ENCODE data around the gene GALNT17.

Gene GALNT17

GRCh38 chr7:71507680-71508602, 376.0 kb downstream of the GALNT17 start:
- H3K27ac Mint-ChIP-seq, result no peak overlapping the region

GRCh38 chr7:71509381-71509780, 377.4 kb downstream of the GALNT17 start:
- no peaks in the 10 kb centered on the region for H3K36me3 Mint-ChIP-seq (ENCODE audit: low read depth)
- DNase-seq, result no peak
- no peak overlapping the region for H3K4me3 Mint-ChIP-seq
- no peak for TF ChIP-seq CTCF (IDR thresholded peaks at IDR 0.05)
- H3K27me3 Mint-ChIP-seq (ENCODE audit: low read depth, poor library complexity), result peaks cover 6% of the 10 kb centered on the region
- no peak overlapping the region for H3K27ac Mint-ChIP-seq
- peaks cover 19% of the 10 kb centered on the region for H3K9me3 Mint-ChIP-seq
- peaks cover 20% of the 10 kb centered on the region for H3K4me1 Mint-ChIP-seq

More at GRCh38 chr7:71507680-71508602, 376.0 kb downstream of the GALNT17 start:
- H3K4me1 Mint-ChIP-seq, result peaks cover 20% of the 10 kb centered on the region
- no peak for DNase-seq
- no peak for TF ChIP-seq CTCF (IDR thresholded peaks at IDR 0.05)
- H3K4me3 Mint-ChIP-seq, result no peak overlapping the region
- no peaks in the 10 kb centered on the region for H3K36me3 Mint-ChIP-seq (ENCODE audit: low read depth)
- peaks cover 7% of the 10 kb centered on the region for H3K9me3 Mint-ChIP-seq
- H3K27me3 Mint-ChIP-seq (ENCODE audit: low read depth, poor library complexity), result peaks cover 4% of the 10 kb centered on the region

- DNase-seq, result no peak
- Mint-ChIP-seq H3K9me3 (peaks cover 32% of the 10 kb centered on the region), H3K27me3 (ENCODE audit: low read depth, poor library complexity) (peaks cover 10% of the 10 kb centered on the region), H3K27ac (no peak overlapping the region), H3K4me1 (peaks cover 16% of the 10 kb centered on the region), H3K36me3 (ENCODE audit: low read depth) (peaks cover 13% of the 10 kb centered on the region), H3K4me3 (no peak overlapping the region)
- no peak for TF ChIP-seq CTCF (IDR thresholded peaks at IDR 0.05)
These were observed 379.4 kb downstream of the GALNT17 start for GRCh38 chr7:71511361-71511807.

- Mint-ChIP-seq H3K27ac (no peak overlapping the region), H3K27me3 (ENCODE audit: low read depth, poor library complexity) (peaks cover 13% of the 10 kb centered on the region), H3K9me3 (peaks cover 81% of the 10 kb centered on the region), H3K4me1 (no peaks in the 10 kb centered on the region), H3K4me3 (no peak overlapping the region), H3K36me3 (ENCODE audit: low read depth) (peaks cover 26% of the 10 kb centered on the region)
- no peak for DNase-seq
- TF ChIP-seq CTCF (IDR thresholded peaks at IDR 0.05), result no peak
These were observed 386.2 kb downstream of the GALNT17 start for GRCh38 chr7:71517940-71518699.

- Mint-ChIP-seq H3K9me3 (peaks cover 75% of the 10 kb centered on the region), H3K4me3 (no peak overlapping the region), H3K4me1 (no peaks in the 10 kb centered on the region), H3K27ac (no peak overlapping the region), H3K27me3 (ENCODE audit: low read depth, poor library complexity) (peaks cover 11% of the 10 kb centered on the region), H3K36me3 (ENCODE audit: low read depth) (peaks cover 26% of the 10 kb centered on the region)
- TF ChIP-seq CTCF (IDR thresholded peaks at IDR 0.05), result no peak
- DNase-seq, result no peak
These were observed 386.9 kb downstream of the GALNT17 start for GRCh38 chr7:71518880-71519279.
